ENCODE results near the gene UNC5B. TPM values are rescaled to one million over a fixed set of nuclear protein-coding genes. Genes with fewer than 3 reads are reported as not detected.
A peak's percentile ranks its signal among the peaks of the same experiment; 100 is the strongest.

UNC5B gene
- total and polyA plus RNA-seq, 2 donors from 2014 or later: 5.5 to 22.6 TPM

- FAIRE-seq: no peak
- no peak for DNase-seq
- Histone ChIP-seq H3K4me1 (ENCODE audit: control insufficient read depth in 2 of 3, insufficient read depth in 2 of 3, low read depth in 1 of 3, low read length in 3 of 3) (peaks cover 7 to 44% (median 8%) of the 10 kb centered on the region in 3 donors), H3K9ac (ENCODE audit: low read length in 3 of 3) (no peak overlapping the region), H3K36me3 (ENCODE audit: control insufficient read depth in 2 of 3, insufficient read depth in 3 of 3, low read length in 3 of 3) (no peaks in the 10 kb centered on the region), H3K4me3 (ENCODE audit: low read length in 3 of 3) (no peak overlapping the region), H3K9me3 (ENCODE audit: control insufficient read depth in 2 of 3, insufficient read depth in 1 of 3, low read length in 3 of 3) (no peaks in the 10 kb centered on the region), H3K27me3 (ENCODE audit: control insufficient read depth, insufficient read depth, low read length) (no peaks in the 10 kb centered on the region), H3K27ac (ENCODE audit: low read depth in 2 of 2, low read length in 2 of 2) (peak overlapping the region in 1 of 2 donors; percentile 53)
- TF ChIP-seq, protein P1, sequence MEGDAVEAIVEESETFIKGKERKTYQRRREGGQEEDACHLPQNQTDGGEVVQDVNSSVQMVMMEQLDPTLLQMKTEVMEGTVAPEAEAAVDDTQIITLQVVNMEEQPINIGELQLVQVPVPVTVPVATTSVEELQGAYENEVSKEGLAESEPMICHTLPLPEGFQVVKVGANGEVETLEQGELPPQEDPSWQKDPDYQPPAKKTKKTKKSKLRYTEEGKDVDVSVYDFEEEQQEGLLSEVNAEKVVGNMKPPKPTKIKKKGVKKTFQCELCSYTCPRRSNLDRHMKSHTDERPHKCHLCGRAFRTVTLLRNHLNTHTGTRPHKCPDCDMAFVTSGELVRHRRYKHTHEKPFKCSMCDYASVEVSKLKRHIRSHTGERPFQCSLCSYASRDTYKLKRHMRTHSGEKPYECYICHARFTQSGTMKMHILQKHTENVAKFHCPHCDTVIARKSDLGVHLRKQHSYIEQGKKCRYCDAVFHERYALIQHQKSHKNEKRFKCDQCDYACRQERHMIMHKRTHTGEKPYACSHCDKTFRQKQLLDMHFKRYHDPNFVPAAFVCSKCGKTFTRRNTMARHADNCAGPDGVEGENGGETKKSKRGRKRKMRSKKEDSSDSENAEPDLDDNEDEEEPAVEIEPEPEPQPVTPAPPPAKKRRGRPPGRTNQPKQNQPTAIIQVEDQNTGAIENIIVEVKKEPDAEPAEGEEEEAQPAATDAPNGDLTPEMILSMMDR (IDR thresholded peaks at IDR 0.05; ENCODE audit: borderline replicate concordance, extremely low read depth, insufficient read depth): no peak
- intact Hi-C loops (cut with DNase I): no loop called here
Observed at GRCh38 chr10:71247414-71247705, 35.0 kb downstream of the UNC5B start.

DNA sequence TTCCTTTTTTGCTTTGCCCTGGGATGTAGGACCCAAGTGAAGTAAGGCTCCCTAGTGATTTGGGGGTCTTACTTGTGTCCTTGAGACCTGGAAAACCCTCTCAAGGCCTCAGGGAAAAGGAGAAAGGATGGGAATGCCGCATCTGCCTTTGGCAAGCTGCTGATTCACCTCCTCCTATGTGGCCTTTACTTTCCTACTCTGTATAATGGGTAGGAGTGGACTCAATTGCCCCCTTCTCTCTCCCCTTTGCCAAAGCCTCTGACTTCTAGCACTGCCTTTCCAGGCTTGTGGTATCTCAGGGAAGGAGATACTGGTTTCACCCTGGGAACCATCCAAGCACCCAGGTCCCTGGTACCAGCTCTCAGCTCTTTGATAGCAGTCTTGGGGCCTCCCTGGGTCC is 35.4 kb downstream of the UNC5B start:
- Histone ChIP-seq H3K27ac (ENCODE audit: low read depth in 2 of 2, low read length in 2 of 2) (no peak overlapping the region), H3K36me3 (ENCODE audit: control insufficient read depth in 2 of 3, insufficient read depth in 3 of 3, low read length in 3 of 3) (no peaks in the 10 kb centered on the region), H3K9ac (ENCODE audit: low read length in 3 of 3) (no peak overlapping the region), H3K9me3 (ENCODE audit: control insufficient read depth in 2 of 3, insufficient read depth in 1 of 3, low read length in 3 of 3) (no peaks in the 10 kb centered on the region), H3K4me3 (ENCODE audit: low read length in 3 of 3) (no peak overlapping the region), H3K27me3 (ENCODE audit: control insufficient read depth, insufficient read depth, low read length) (no peaks in the 10 kb centered on the region), H3K4me1 (ENCODE audit: control insufficient read depth in 2 of 3, insufficient read depth in 2 of 3, low read depth in 1 of 3, low read length in 3 of 3) (peaks cover 6 to 40% (median 8%) of the 10 kb centered on the region in 3 donors)
- no peak for FAIRE-seq
- no peak for DNase-seq
- TF ChIP-seq, protein P1 (IDR thresholded peaks at IDR 0.05; ENCODE audit: borderline replicate concordance, extremely low read depth, insufficient read depth): no peak
- intact Hi-C loops (cut with DNase I): no loop called here

- no peaks in the 10 kb centered on the region for H3K27me3 ChIP-seq (ENCODE audit: control insufficient read depth, insufficient read depth, low read length)
- no peak overlapping the region for H3K27ac ChIP-seq (ENCODE audit: low read depth in 2 of 2, low read length in 2 of 2)
- intact Hi-C loops (cut with DNase I): no loop called here
- H3K9ac ChIP-seq (ENCODE audit: low read length in 3 of 3): no peak overlapping the region
- H3K4me3 ChIP-seq (ENCODE audit: low read length in 3 of 3): no peak overlapping the region
- FAIRE-seq (no peak), DNase-seq (no peak)
- no peaks in the 10 kb centered on the region for H3K36me3 ChIP-seq (ENCODE audit: control insufficient read depth in 2 of 3, insufficient read depth in 3 of 3, low read length in 3 of 3)
- no peaks in the 10 kb centered on the region for H3K9me3 ChIP-seq (ENCODE audit: control insufficient read depth in 2 of 3, insufficient read depth in 1 of 3, low read length in 3 of 3)
- H3K4me1 ChIP-seq (ENCODE audit: control insufficient read depth in 2 of 3, insufficient read depth in 2 of 3, low read depth in 1 of 3, low read length in 3 of 3): peaks cover 6 to 39% (median 8%) of the 10 kb centered on the region in 3 donors
- TF ChIP-seq, protein P1 (IDR thresholded peaks at IDR 0.05; ENCODE audit: borderline replicate concordance, extremely low read depth, insufficient read depth): no peak
Observed at GRCh38 chr10:71248210-71248609, 35.8 kb downstream of the UNC5B start.

DNA sequence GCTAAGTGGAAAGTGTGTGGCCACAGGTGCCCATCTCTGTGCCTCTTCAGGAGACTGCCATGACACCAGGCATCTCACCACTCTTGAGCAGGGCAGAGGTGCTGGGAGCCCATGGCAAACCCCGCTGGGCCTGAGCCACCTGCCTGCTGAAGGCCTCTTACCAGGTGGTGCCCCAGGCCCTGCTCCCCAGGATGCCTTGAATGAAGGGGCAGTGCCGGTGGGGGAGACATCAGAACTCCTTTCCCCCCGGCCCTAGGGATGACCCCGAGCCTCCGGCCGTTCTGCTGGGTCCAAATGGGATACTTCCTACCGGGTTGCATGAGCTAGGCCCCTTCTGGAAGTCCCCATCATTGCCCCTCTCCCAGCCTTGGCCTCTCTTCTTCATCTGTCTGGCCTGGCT is 37.6 kb downstream of the UNC5B start:
- no peaks in the 10 kb centered on the region for H3K36me3 ChIP-seq (ENCODE audit: control insufficient read depth in 2 of 3, insufficient read depth in 3 of 3, low read length in 3 of 3)
- TF ChIP-seq, protein P1 (IDR thresholded peaks at IDR 0.05; ENCODE audit: borderline replicate concordance, extremely low read depth, insufficient read depth): no peak
- intact Hi-C loops (cut with DNase I): no loop called here
- FAIRE-seq (no peak), DNase-seq (no peak)
- no peak overlapping the region for H3K9ac ChIP-seq (ENCODE audit: low read length in 3 of 3)
- no peak overlapping the region for H3K27ac ChIP-seq (ENCODE audit: low read depth in 2 of 2, low read length in 2 of 2)
- no peaks in the 10 kb centered on the region for H3K9me3 ChIP-seq (ENCODE audit: control insufficient read depth in 2 of 3, insufficient read depth in 1 of 3, low read length in 3 of 3)
- H3K4me1 ChIP-seq (ENCODE audit: control insufficient read depth in 2 of 3, insufficient read depth in 2 of 3, low read depth in 1 of 3, low read length in 3 of 3): peaks cover 0 to 27% (median 3%) of the 10 kb centered on the region in 3 donors
- no peaks in the 10 kb centered on the region for H3K27me3 ChIP-seq (ENCODE audit: control insufficient read depth, insufficient read depth, low read length)
- no peak overlapping the region for H3K4me3 ChIP-seq (ENCODE audit: low read length in 3 of 3)

All from kidney (tissue), 14 donors.